Trophoblast cell (in vitro differentiated cells and primary cell): ENCODE data around the gene WBP1.

Experiments
- DNase-seq, 2 donors: peaks; one replicate each; pipeline ENCODE4 v3.0.0-alpha.2; 2016
- H2AFZ ChIP-seq: 2 replicates; pipeline ENCODE4 v1.6.1; 2013; ENCODE audit warnings: low read length, moderate library complexity, mild to moderate bottlenecking; ENCODE audit not compliant: insufficient read depth, poor library complexity
- H2AK5ac ChIP-seq: 2 replicates; pipeline ENCODE4 v1.6.1; 2013; ENCODE audit warnings: mild to moderate bottlenecking, low read length
- H2BK120ac ChIP-seq: 2 replicates; pipeline ENCODE4 v1.6.1; 2013; ENCODE audit warnings: low read length, mild to moderate bottlenecking, moderate library complexity; ENCODE audit not compliant: insufficient read depth, poor library complexity
- H2BK12ac ChIP-seq: 2 replicates; pipeline ENCODE4 v1.6.1; 2013; ENCODE audit warnings: mild to moderate bottlenecking, low read length, moderate library complexity
- H2BK5ac ChIP-seq: 2 replicates; pipeline ENCODE4 v1.6.1; 2013; ENCODE audit warnings: low read length, low read depth, moderate library complexity, mild to moderate bottlenecking; ENCODE audit not compliant: poor library complexity
- H3K14ac ChIP-seq: 2 replicates; pipeline ENCODE4 v1.6.1; 2013; ENCODE audit warnings: mild to moderate bottlenecking, low read length
- H3K18ac ChIP-seq: 2 replicates; pipeline ENCODE4 v1.6.1; 2013; ENCODE audit warnings: mild to moderate bottlenecking, low read length
- H3K23ac ChIP-seq: 2 replicates; pipeline ENCODE4 v1.6.1; 2013; ENCODE audit warnings: low read length
- H3K27ac ChIP-seq: 2 replicates; pipeline ENCODE4 v1.5.1; 2013; ENCODE audit warnings: low read depth, mild to moderate bottlenecking, inconsistent platforms, low read length, moderate library complexity
- H3K27me3 ChIP-seq: 2 replicates; pipeline ENCODE4 v1.6.1; 2013; ENCODE audit warnings: inconsistent platforms, mild to moderate bottlenecking, low read length, moderate library complexity; ENCODE audit not compliant: insufficient read depth
- H3K36me3 ChIP-seq, 2 experiments: 1 replicate in 1 of 2; 2 replicates in 1 of 2; pipeline ENCODE4 v1.6.1; 2013; ENCODE audit warnings: low read length in 2 of 2, mild to moderate bottlenecking in 2 of 2, moderate library complexity in 1 of 2; ENCODE audit not compliant: insufficient read depth in 2 of 2, control insufficient read depth in 1 of 2
- H3K4ac ChIP-seq: 2 replicates; pipeline ENCODE4 v1.6.1; 2013; ENCODE audit warnings: low read depth, mild to moderate bottlenecking, low read length, moderate library complexity
- H3K4me1 ChIP-seq, 2 experiments: 1 replicate in 1 of 2; 2 replicates in 1 of 2; pipeline ENCODE4 v1.6.1; 2013; ENCODE audit warnings: low read length in 2 of 2, mild to moderate bottlenecking in 2 of 2, moderate library complexity in 1 of 2; ENCODE audit not compliant: insufficient read depth in 2 of 2, control insufficient read depth in 1 of 2
- H3K4me2 ChIP-seq: 2 replicates; pipeline ENCODE4 v1.6.1; 2013; ENCODE audit warnings: inconsistent platforms, mild to moderate bottlenecking, low read length, moderate library complexity
- H3K4me3 ChIP-seq: 2 replicates; pipeline ENCODE4 v1.5.1; 2013; ENCODE audit warnings: mild to moderate bottlenecking, low read depth, low read length, inconsistent platforms
- H3K79me1 ChIP-seq: one replicate; pipeline ENCODE4 v1.6.1; 2013; ENCODE audit warnings: low read length
- H3K79me2 ChIP-seq: 2 replicates; pipeline ENCODE4 v1.6.1; 2013; ENCODE audit warnings: low read length, mild to moderate bottlenecking; ENCODE audit not compliant: control insufficient read depth, insufficient read depth, poor library complexity
- H3K9ac ChIP-seq: 2 replicates; pipeline ENCODE4 v1.6.1; 2013; ENCODE audit warnings: mild to moderate bottlenecking, low read length
- H3K9me3 ChIP-seq: 2 replicates; pipeline ENCODE4 v1.6.1; 2013; ENCODE audit warnings: low read depth, mild to moderate bottlenecking, control low read depth, inconsistent platforms, low read length; ENCODE audit not compliant: insufficient read depth
- H4K12ac ChIP-seq: 2 replicates; pipeline ENCODE4 v1.6.1; 2013; ENCODE audit warnings: low read depth, mild to moderate bottlenecking, low read length, moderate library complexity
- H4K8ac ChIP-seq: 2 replicates; pipeline ENCODE4 v1.6.1; 2013; ENCODE audit warnings: low read depth, mild to moderate bottlenecking, low read length, moderate library complexity
- H4K91ac ChIP-seq: one replicate; pipeline ENCODE4 v1.6.1; 2013; ENCODE audit warnings: low read depth, mild to moderate bottlenecking, low read length, moderate library complexity
- WGBS: extraction: QIAGEN DNeasy Blood & Tissue Kit; methylation state at CpG from one replicate; pipeline ENCODE4 v1.1.7; 2013; ENCODE audit warnings: missing lambda C conversion rate; ENCODE audit not compliant: insufficient read length, insufficient coverage; ENCODE audit errors: extremely low coverage; 5-methylcytosine and 5-hydroxymethylcytosine counted together

The WBP1 gene

GRCh38 chr2:74472086-74472944 lies 14.1 kb downstream of the WBP1 start, which contains the start of gene MRPL53:
Gene MRPL53, minus strand, starts transcription at chr2:74472680. Its CDS starts 20 bp downstream, at chr2:74472660.
- H3K9me3 ChIP-seq, result peaks cover 1% of the 10 kb centered on the region
- H3K14ac ChIP-seq, result peak within 1 kb of the TSS; percentile 85
- H3K27ac ChIP-seq, result peak within 1 kb of the TSS; percentile 78
- no peaks in the 10 kb centered on the region for H3K27me3 ChIP-seq
- no peak within 1 kb of the TSS for H2BK120ac ChIP-seq
- H4K8ac ChIP-seq, result peak within 1 kb of the TSS; percentile 90
- H3K9ac ChIP-seq, result peak within 1 kb of the TSS; percentile 83
- peak within 1 kb of the TSS; percentile 0 for H3K23ac ChIP-seq
- peak within 1 kb of the TSS; percentile 37 for H2BK5ac ChIP-seq
- H3K18ac ChIP-seq, result peak within 1 kb of the TSS; percentile 76
- peaks cover 5 to 7% of the 10 kb centered on the region in 2 experiments for H3K4me1 ChIP-seq
- H3K4me3 ChIP-seq, result peak within 1 kb of the TSS; percentile 90
- H3K4me2 ChIP-seq, result peak within 1 kb of the TSS; percentile 67
- H2AFZ ChIP-seq, result peak within 1 kb of the TSS; percentile 74
- H3K36me3 ChIP-seq, result peaks cover 13 to 15% of the 10 kb centered on the region in 2 experiments
- peak within 1 kb of the TSS; percentile 82 for H4K91ac ChIP-seq
- WGBS, result no CpG with 5 or more reads among the region's 66 CpGs
- no peak within 1 kb of the TSS for H2BK12ac ChIP-seq
- peak within 1 kb of the TSS; percentile 66 for H2AK5ac ChIP-seq
- H3K4ac ChIP-seq, result peak within 1 kb of the TSS; percentile 54
- peaks cover 9% of the 10 kb centered on the region for H3K79me1 ChIP-seq
- peak within 1 kb of the TSS; percentile 85 for H4K12ac ChIP-seq
- peak; percentile 94 to 98 for DNase-seq
- H3K79me2 ChIP-seq, result peaks cover 3% of the 10 kb centered on the region

- H3K14ac ChIP-seq, result peak overlapping the region; percentile 3
- H2AK5ac ChIP-seq, result peak overlapping the region; percentile 36
- no peak overlapping the region for H2BK12ac ChIP-seq
- peak overlapping the region; percentile 90 for H3K4me3 ChIP-seq
- H3K4me1 ChIP-seq, result peaks cover 5 to 7% of the 10 kb centered on the region in 2 experiments
- H3K9me3 ChIP-seq, result peaks cover 1% of the 10 kb centered on the region
- H3K9ac ChIP-seq, result peak overlapping the region; percentile 69
- H3K4ac ChIP-seq, result peak overlapping the region; percentile 41
- peaks cover 17 to 19% of the 10 kb centered on the region in 2 experiments for H3K36me3 ChIP-seq
- no peak for DNase-seq
- no peak overlapping the region for H2BK120ac ChIP-seq
- peak overlapping the region; percentile 82 for H4K91ac ChIP-seq
- peak overlapping the region; percentile 55 for H4K8ac ChIP-seq
- no peak overlapping the region for H2BK5ac ChIP-seq
- no CpG with 5 or more reads among the region's 7 CpGs for WGBS
- H3K4me2 ChIP-seq, result peak overlapping the region; percentile 67
- no peak overlapping the region for H3K23ac ChIP-seq
- no peaks in the 10 kb centered on the region for H3K27me3 ChIP-seq
- peaks cover 3% of the 10 kb centered on the region for H3K79me2 ChIP-seq
- H4K12ac ChIP-seq, result peak overlapping the region; percentile 33
- H3K27ac ChIP-seq, result peak overlapping the region; percentile 78
- H3K18ac ChIP-seq, result no peak overlapping the region
- peaks cover 9% of the 10 kb centered on the region for H3K79me1 ChIP-seq
- peak overlapping the region; percentile 52 for H2AFZ ChIP-seq
Observed at GRCh38 chr2:74472945-74473258, 14.7 kb downstream of the WBP1 start.

GRCh38 chr2:74474481-74474880 lies 16.2 kb downstream of the WBP1 start:
- no CpG with 5 or more reads among the region's 6 CpGs for WGBS
- H3K27ac ChIP-seq, result no peak overlapping the region

GRCh38 chr2:74474899-74475298 lies 16.7 kb downstream of the WBP1 start:
- Histone ChIP-seq H3K36me3 (peaks cover 19 to 21% of the 10 kb centered on the region in 2 experiments), H3K4me2 (no peak overlapping the region), H3K79me2 (peaks cover 3% of the 10 kb centered on the region), H3K27ac (no peak overlapping the region), H3K27me3 (no peaks in the 10 kb centered on the region), H2AK5ac (no peak overlapping the region), H2AFZ (no peak overlapping the region), H4K8ac (no peak overlapping the region), H4K12ac (no peak overlapping the region), H3K79me1 (peaks cover 9% of the 10 kb centered on the region), H4K91ac (no peak overlapping the region), H3K9ac (no peak overlapping the region), H3K9me3 (peaks cover 1% of the 10 kb centered on the region), H2BK120ac (no peak overlapping the region), H3K4ac (no peak overlapping the region), H3K4me3 (no peak overlapping the region), H3K23ac (no peak overlapping the region), H3K4me1 (peaks cover 5 to 7% of the 10 kb centered on the region in 2 experiments), H3K14ac (no peak overlapping the region), H3K18ac (no peak overlapping the region), H2BK12ac (no peak overlapping the region), H2BK5ac (no peak overlapping the region)
- no peak for DNase-seq
- WGBS, result no CpG with 5 or more reads among the region's 5 CpGs

More at GRCh38 chr2:74474481-74474880, 16.2 kb downstream of the WBP1 start:
- Histone ChIP-seq H2BK120ac (no peak overlapping the region), H4K91ac (no peak overlapping the region), H3K79me2 (peaks cover 3% of the 10 kb centered on the region), H2AK5ac (no peak overlapping the region), H2AFZ (no peak overlapping the region), H4K12ac (no peak overlapping the region), H3K4me3 (no peak overlapping the region), H3K27me3 (no peaks in the 10 kb centered on the region), H2BK12ac (no peak overlapping the region), H3K4me1 (peaks cover 5 to 7% of the 10 kb centered on the region in 2 experiments), H3K9ac (no peak overlapping the region), H4K8ac (no peak overlapping the region), H2BK5ac (no peak overlapping the region), H3K18ac (no peak overlapping the region), H3K79me1 (peaks cover 9% of the 10 kb centered on the region), H3K4me2 (no peak overlapping the region), H3K36me3 (peaks cover 19% of the 10 kb centered on the region in 2 experiments), H3K9me3 (peaks cover 1% of the 10 kb centered on the region), H3K4ac (no peak overlapping the region), H3K23ac (no peak overlapping the region), H3K14ac (no peak overlapping the region)
- no peak for DNase-seq
